Endodermal cell (in vitro differentiated cells): ENCODE measurements around the gene ZSCAN20. TPM values are rescaled to one million over a fixed set of nuclear protein-coding genes. Genes with fewer than 3 reads are reported as not detected.
A peak's percentile ranks its signal among the peaks of the same experiment; 100 is the strongest.

Experiments
- DNase-seq: peaks from one replicate; pipeline ENCODE4 v3.0.0-alpha.2; 2017
- H3K27ac ChIP-seq: 2 replicates; pipeline ENCODE4 v1.5.1; 2013; ENCODE audit warnings: mild to moderate bottlenecking, low read depth, low read length, moderate library complexity
- H3K27me3 ChIP-seq: 2 replicates; pipeline ENCODE4 v1.6.1; 2013; ENCODE audit warnings: mild to moderate bottlenecking, low read length, moderate library complexity; ENCODE audit not compliant: insufficient read depth, control insufficient read depth, poor library complexity, severe bottlenecking
- H3K36me3 ChIP-seq: 2 replicates; pipeline ENCODE4 v1.7.0; 2013; ENCODE audit warnings: mild to moderate bottlenecking, low read length, moderate library complexity; ENCODE audit not compliant: control insufficient read depth, insufficient read depth
- H3K4me1 ChIP-seq: one replicate; pipeline ENCODE4 v1.7.0; 2013; ENCODE audit warnings: low read length; ENCODE audit not compliant: control insufficient read depth, insufficient read depth
- H3K4me3 ChIP-seq: 2 replicates; pipeline ENCODE4 v1.5.1; 2013; ENCODE audit warnings: mild to moderate bottlenecking, low read length, moderate library complexity
- H3K9ac ChIP-seq: 2 replicates; pipeline ENCODE4 v1.6.1; 2013; ENCODE audit warnings: mild to moderate bottlenecking, low read length, moderate library complexity; ENCODE audit not compliant: poor library complexity, severe bottlenecking; ENCODE audit errors: extremely low read depth
- H3K9me3 ChIP-seq: 2 replicates; pipeline ENCODE4 v1.6.1; 2013; ENCODE audit warnings: mild to moderate bottlenecking, low read length, moderate library complexity; ENCODE audit not compliant: control insufficient read depth
- H3K27ac Mint-ChIP-seq: 2 replicates; pipeline ENCODE4 v1.8.0; 2020; ENCODE audit warnings: mixed read lengths
- H3K27me3 Mint-ChIP-seq: 2 replicates; pipeline ENCODE4 v1.8.0; 2021; ENCODE audit warnings: mild to moderate bottlenecking, mixed read lengths; ENCODE audit not compliant: insufficient read depth
- H3K36me3 Mint-ChIP-seq: 2 replicates; pipeline ENCODE4 v1.8.0; 2020; ENCODE audit warnings: low read depth, mixed read lengths
- H3K4me1 Mint-ChIP-seq: 2 replicates; pipeline ENCODE4 v1.8.0; 2020; ENCODE audit warnings: mixed read lengths
- H3K4me3 Mint-ChIP-seq: 2 replicates; pipeline ENCODE4 v1.8.0; 2020; ENCODE audit warnings: mild to moderate bottlenecking, moderate library complexity, mixed read lengths
- H3K9me3 Mint-ChIP-seq: 2 replicates; pipeline ENCODE4 v1.8.0; 2020; ENCODE audit warnings: mild to moderate bottlenecking, mixed read lengths
- CTCF ChIP-seq: fragments of 200-600 bp; sonication (generic); conservative IDR thresholded peaks from 2 replicates; pipeline ENCODE4 v1.5.0; 2021; ENCODE audit warnings: antibody characterized with exemption, mild to moderate bottlenecking
- WGBS, 2 experiments: methylation state at CpG; one replicate each; pipeline versions ENCODE4 v1.1.5 to v1.1.7; 2013; ENCODE audit warnings: missing lambda C conversion rate in 2 of 2, mixed read lengths in 1 of 2; ENCODE audit not compliant: insufficient coverage in 1 of 2, insufficient read length in 1 of 2; 5-methylcytosine and 5-hydroxymethylcytosine counted together
- total RNA-seq, 2 donors: library from RNA; stranded (reverse); fragmentation: NEBNext Ultra II Directional in 1 of 2; extraction: Animal tissue kit (Norgen Biotek cat#: 25700) in 1 of 2; gene quantifications; 2 replicates in 1 of 2; 3 replicates in 1 of 2; pipeline ENCODE4 v1.2.1, GENCODE V29; 2021

Gene ZSCAN20
- total RNA-seq, 2 donors from 2014 or later, result 5.8 to 6.1 TPM

DNA sequence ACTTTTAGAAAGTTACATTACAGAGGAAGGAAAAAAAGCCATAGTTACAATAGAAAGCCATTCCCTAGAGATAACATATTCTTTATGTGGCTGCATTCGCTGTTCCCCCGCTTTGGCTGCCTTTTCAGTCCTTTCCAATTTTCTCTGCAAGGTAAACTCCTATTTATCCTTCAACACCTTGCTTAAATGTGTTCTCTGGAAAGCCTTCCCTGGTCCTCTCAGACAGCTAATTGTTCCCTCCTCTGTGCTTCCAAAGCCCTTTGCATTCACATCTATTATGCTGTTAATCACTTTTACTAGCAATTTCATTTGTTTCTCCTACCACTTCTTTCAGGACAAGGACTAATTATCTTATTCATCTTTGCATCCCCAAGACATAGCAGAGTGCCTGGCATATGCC is 43.1 kb upstream of the ZSCAN20 start:
- H3K27me3 ChIP-seq, result peaks cover 27% of the 10 kb centered on the region
- H3K9ac ChIP-seq, result no peak overlapping the region
- H3K27me3 Mint-ChIP-seq, result peaks cover 7% of the 10 kb centered on the region
- no peak overlapping the region for H3K27ac ChIP-seq
- DNase-seq, result no peak
- H3K4me3 Mint-ChIP-seq, result no peak overlapping the region
- H3K36me3 Mint-ChIP-seq, result no peaks in the 10 kb centered on the region
- no peak overlapping the region for H3K27ac Mint-ChIP-seq
- peaks cover 8% of the 10 kb centered on the region for H3K4me1 ChIP-seq
- peaks cover 4% of the 10 kb centered on the region for H3K4me1 Mint-ChIP-seq
- no peak for TF ChIP-seq CTCF
- peak overlapping the region; percentile 78 for H3K4me3 ChIP-seq
- no peaks in the 10 kb centered on the region for H3K9me3 Mint-ChIP-seq
- WGBS, 2 experiments, result 38 to 58% methylated on average over 2 of the region's 2 CpGs
- no peaks in the 10 kb centered on the region for H3K36me3 ChIP-seq
- H3K9me3 ChIP-seq, result no peaks in the 10 kb centered on the region

- H3K9ac ChIP-seq, result no peak overlapping the region
Measured at GRCh38 chr1:33429856-33430691, 42.4 kb upstream of the ZSCAN20 start.

More at GRCh38 chr1:33429856-33430691, 42.4 kb upstream of the ZSCAN20 start:
- Mint-ChIP-seq H3K4me1 (peaks cover 4% of the 10 kb centered on the region), H3K27me3 (peaks cover 7% of the 10 kb centered on the region), H3K4me3 (no peak overlapping the region), H3K27ac (no peak overlapping the region), H3K36me3 (no peaks in the 10 kb centered on the region), H3K9me3 (no peaks in the 10 kb centered on the region)
- 3 to 7% methylated on average over 9 to 54 of the region's 54 CpGs for WGBS, 2 experiments
- no peak for DNase-seq
- no peaks in the 10 kb centered on the region for H3K36me3 ChIP-seq
- no peak overlapping the region for H3K27ac ChIP-seq
- H3K4me1 ChIP-seq, result peaks cover 8% of the 10 kb centered on the region
- H3K4me3 ChIP-seq, result peak overlapping the region; percentile 78
- H3K27me3 ChIP-seq, result peaks cover 27% of the 10 kb centered on the region
- TF ChIP-seq CTCF, result no peak
- no peaks in the 10 kb centered on the region for H3K9me3 ChIP-seq
